ENCODE results near the gene C2.
"Not testable (repeated sequence)": the region's sequence is repeated elsewhere in the genome, so short reads cannot be mapped to it uniquely, and the experiment has no call there.

Gene C2

DNA sequence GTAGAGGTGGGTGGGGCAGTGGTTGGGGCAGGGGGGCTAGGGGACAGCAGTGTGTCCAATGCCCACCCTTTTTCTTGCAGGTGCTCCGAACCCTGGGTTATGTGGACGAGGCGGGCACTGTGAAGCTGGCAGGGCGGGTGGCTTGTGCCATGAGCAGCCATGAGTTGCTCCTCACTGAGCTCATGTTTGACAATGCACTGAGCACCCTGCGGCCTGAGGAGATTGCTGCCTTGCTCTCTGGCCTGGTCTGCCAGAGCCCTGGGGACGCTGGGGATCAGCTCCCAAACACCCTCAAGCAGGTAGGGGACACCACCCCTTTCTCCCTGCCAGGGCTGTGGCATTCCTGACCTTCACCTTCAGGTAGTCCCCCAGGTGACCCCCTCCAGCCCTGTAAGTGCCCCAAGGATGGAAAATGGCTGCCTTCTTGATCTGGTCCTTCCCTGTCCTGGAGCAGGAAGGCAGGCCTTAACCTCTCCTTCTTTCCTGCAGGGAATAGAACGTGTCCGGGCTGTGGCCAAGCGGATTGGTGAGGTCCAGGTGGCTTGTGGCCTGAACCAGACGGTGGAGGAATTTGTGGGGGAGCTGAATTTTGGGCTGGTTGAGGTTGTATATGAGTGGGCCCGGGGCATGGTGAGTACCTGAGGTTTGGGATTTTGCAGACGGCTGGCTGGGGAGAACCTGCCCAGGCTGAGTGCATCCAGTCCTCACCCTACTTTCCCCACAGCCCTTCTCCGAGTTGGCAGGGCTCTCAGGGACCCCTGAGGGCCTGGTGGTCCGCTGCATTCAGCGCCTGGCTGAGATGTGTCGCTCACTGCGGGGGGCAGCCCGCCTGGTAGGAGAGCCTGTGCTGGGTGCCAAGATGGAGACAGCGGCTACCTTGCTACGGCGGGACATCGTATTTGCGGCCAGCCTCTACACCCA lies 41.5 kb downstream of the C2 start:
- H3K4me3 ChIP-seq (ENCODE audit: low read depth, low read length), result peak overlapping the region; percentile 89; the same call in 1 of the 2 replicates
- H3K27me3 ChIP-seq (ENCODE audit: insufficient read depth, low read length), result no peaks in the 10 kb centered on the region
- peak overlapping the region; percentile 24 for H3K27ac ChIP-seq (ENCODE audit: low read depth, low read length)
- H2AFZ ChIP-seq (ENCODE audit: low read length, unreplicated experiment), result no peak overlapping the region
- no peaks in the 10 kb centered on the region for H3K36me3 ChIP-seq (ENCODE audit: insufficient read depth, low read length)
- peaks cover 27% of the 10 kb centered on the region for H3K79me2 ChIP-seq (ENCODE audit: control insufficient read depth, insufficient read depth, low read length, unreplicated experiment)
- peaks cover 27% of the 10 kb centered on the region for H3K4me1 ChIP-seq (ENCODE audit: control insufficient read depth, insufficient read depth, low read length, unreplicated experiment)

DNA sequence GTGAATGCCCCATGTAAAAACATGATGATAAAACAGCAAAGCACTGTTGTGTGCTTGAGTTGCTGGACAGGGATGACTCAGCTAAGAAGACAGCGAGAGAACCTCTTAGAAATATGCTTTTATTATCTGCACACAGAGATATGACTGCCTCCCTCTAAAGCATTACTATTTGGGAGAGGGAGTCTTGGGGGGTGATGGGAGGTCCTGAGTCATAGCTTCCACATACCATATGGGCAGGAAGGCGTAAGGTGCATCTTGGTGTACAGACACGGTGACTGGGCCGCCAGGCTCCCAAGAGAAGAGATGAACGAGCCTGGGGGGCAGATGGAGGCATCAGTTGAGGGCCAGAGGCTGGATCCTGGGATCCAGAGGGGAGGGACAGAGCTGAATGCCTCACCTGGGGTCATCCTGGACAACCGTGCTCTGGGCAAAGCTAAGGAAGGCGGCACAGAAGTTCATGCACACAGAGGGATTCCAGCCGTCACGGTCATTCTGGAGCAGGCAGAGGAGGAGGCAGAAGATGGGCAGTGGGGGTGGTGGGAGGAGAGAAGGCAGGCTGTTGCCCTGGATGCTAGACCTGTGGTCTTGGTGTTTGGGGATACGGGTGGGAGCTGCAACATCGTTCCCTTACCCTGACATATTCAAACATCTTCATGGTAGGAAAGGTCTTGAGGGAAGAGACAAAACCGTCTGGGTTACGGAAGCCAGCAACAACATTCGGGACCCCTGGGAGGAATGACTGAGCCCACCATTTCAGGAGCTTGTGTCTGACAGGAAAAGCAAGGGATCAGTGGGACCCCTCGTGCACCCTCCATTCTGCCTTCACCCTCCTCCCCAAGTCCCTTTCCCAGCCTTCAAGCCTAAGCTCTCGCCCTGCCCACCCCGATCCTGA lies 42.4 kb downstream of the C2 start:
- Histone ChIP-seq H3K4me3 (ENCODE audit: low read depth, low read length) (peak overlapping the region; percentile 89), H2AFZ (ENCODE audit: low read length, unreplicated experiment) (no peak overlapping the region), H3K27me3 (ENCODE audit: insufficient read depth, low read length) (no peaks in the 10 kb centered on the region), H3K36me3 (ENCODE audit: insufficient read depth, low read length) (no peaks in the 10 kb centered on the region), H3K79me2 (ENCODE audit: control insufficient read depth, insufficient read depth, low read length, unreplicated experiment) (peaks cover 27% of the 10 kb centered on the region), H3K4me1 (ENCODE audit: control insufficient read depth, insufficient read depth, low read length, unreplicated experiment) (peaks cover 27% of the 10 kb centered on the region), H3K27ac (ENCODE audit: low read depth, low read length) (peak overlapping the region; percentile 90)

DNA sequence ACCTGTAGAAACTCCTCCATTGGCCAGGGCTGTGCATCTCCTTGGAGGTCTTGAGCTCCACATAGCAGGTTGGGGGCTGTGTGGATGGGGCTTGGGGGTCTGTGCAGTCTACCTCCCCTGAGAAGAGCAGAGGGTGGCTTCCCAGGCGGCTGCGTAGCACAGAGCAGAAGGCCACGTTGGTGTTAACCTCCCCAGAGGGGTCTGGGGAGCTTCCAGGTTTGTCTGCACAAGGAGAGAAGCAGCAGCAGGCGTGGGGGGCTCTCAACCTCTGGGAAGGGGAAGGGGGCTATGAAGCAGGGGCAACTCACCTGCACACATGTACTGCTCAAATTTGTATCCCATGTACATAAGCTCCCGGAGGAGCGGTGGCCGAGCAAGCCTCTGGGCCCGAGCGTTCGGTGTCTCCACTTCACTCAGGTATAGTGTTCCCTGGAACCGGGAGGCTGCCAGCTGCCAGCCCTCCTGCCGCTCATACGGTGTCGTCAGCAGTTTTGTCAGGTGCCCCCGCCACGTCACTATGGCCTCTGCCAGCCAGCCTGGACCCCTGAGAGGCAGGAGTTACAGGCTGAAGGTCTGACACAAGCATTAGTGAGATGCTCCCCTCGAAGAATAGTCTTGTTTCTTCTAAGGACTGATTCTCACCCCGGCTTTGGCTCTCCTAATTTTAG lies 43.2 kb downstream of the C2 start:
- H3K27me3 ChIP-seq (ENCODE audit: insufficient read depth, low read length), result no peaks in the 10 kb centered on the region
- H3K4me1 ChIP-seq (ENCODE audit: control insufficient read depth, insufficient read depth, low read length, unreplicated experiment), result peaks cover 27% of the 10 kb centered on the region
- H2AFZ ChIP-seq (ENCODE audit: low read length, unreplicated experiment), result no peak overlapping the region
- peaks cover 27% of the 10 kb centered on the region for H3K79me2 ChIP-seq (ENCODE audit: control insufficient read depth, insufficient read depth, low read length, unreplicated experiment)
- H3K36me3 ChIP-seq (ENCODE audit: insufficient read depth, low read length), result no peaks in the 10 kb centered on the region
- H3K4me3 ChIP-seq (ENCODE audit: low read depth, low read length), result peak overlapping the region; percentile 89
- peak overlapping the region; percentile 90 for H3K27ac ChIP-seq (ENCODE audit: low read depth, low read length)

DNA sequence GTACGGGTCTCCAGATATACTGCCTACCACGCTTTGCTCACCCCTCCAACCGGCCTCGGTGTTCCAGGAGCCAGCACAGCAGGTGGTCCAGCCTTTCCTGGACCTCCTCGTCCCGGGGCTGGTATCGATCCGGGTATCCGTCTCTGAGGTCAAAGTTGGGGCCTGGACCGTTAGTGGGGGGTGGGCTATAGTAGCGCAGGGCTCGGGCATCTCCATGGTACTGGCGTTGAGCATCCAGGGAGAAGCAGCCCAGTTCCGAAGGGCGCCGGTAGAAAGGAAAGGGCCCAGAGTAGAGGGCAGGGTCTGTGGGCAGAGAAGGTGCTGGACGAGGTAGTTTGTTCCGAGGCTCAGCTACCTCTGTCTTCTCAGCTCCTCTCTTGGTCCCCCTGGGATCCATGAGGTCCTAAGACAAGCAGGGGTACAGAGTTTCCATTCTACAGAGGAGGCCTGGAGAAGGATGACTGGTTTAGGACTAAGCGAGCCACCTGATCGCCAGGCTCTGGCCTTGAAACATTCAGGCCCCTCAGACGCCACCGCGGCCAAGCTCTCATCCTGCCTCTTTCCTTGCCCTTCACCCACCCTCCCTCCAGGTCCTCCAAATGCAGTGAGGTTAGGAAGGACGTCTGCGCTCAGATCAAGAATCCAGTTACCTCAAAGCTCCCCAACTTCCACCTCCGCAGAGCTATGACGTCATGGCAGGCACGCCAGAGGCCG lies 43.9 kb downstream of the C2 start:
- no peaks in the 10 kb centered on the region for H3K27me3 ChIP-seq (ENCODE audit: insufficient read depth, low read length)
- no peaks in the 10 kb centered on the region for H3K36me3 ChIP-seq (ENCODE audit: insufficient read depth, low read length)
- peaks cover 27% of the 10 kb centered on the region for H3K4me1 ChIP-seq (ENCODE audit: control insufficient read depth, insufficient read depth, low read length, unreplicated experiment)
- H2AFZ ChIP-seq (ENCODE audit: low read length, unreplicated experiment), result peak overlapping the region; percentile 47
- peaks cover 27% of the 10 kb centered on the region for H3K79me2 ChIP-seq (ENCODE audit: control insufficient read depth, insufficient read depth, low read length, unreplicated experiment)
- H3K4me3 ChIP-seq (ENCODE audit: low read depth, low read length), result peak overlapping the region; percentile 89
- H3K27ac ChIP-seq (ENCODE audit: low read depth, low read length), result peak overlapping the region; percentile 90

DNA sequence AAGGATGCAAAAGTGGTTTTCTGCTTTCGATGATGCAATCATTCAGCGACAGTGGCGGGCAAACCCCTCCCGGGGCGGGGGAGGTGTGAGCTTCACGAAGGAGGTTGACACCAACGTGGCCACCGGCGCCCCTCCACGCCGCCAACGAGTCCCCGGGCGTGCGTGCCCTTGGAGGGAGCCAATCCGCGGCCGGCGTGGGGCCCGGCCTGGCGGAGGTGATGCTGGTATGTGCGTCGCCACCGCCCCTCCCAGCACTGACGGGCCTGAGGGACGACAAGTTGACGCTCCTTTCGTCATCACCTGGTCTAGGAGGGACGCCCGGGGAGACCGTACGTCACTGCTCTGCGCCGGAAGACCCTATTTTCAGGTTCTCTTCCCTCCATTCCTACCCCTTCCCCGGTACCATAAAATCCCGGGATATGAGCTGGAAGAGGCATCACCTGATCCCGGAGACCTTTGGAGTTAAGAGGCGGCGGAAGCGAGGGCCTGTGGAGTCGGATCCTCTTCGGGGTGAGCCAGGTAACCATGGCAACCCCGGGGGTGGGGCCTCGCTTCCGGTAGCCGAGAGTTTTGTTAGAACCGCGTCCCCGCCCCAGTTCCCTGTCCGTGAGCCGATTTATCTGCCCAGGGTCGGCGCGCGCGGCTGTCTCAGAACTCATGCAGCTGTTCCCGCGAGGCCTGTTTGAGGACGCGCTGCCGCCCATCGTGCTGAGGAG lies 44.6 kb downstream of the C2 start, which contains the start of gene DXO:
Gene DXO, minus strand, starts transcription at position 146 of the 716 bp plus-strand sequence. CDS start 463 bp downstream, outside the sequence.
- no peaks in the 10 kb centered on the region for H3K36me3 ChIP-seq (ENCODE audit: insufficient read depth, low read length)
- peaks cover 27% of the 10 kb centered on the region for H3K4me1 ChIP-seq (ENCODE audit: control insufficient read depth, insufficient read depth, low read length, unreplicated experiment)
- peak within 1 kb of the TSS; percentile 47 for H2AFZ ChIP-seq (ENCODE audit: low read length, unreplicated experiment)
- peak within 1 kb of the TSS; percentile 90 for H3K27ac ChIP-seq (ENCODE audit: low read depth, low read length)
- H3K4me3 ChIP-seq (ENCODE audit: low read depth, low read length), result peak within 1 kb of the TSS; percentile 89
- no peaks in the 10 kb centered on the region for H3K27me3 ChIP-seq (ENCODE audit: insufficient read depth, low read length)
- peaks cover 27% of the 10 kb centered on the region for H3K79me2 ChIP-seq (ENCODE audit: control insufficient read depth, insufficient read depth, low read length, unreplicated experiment)

DNA sequence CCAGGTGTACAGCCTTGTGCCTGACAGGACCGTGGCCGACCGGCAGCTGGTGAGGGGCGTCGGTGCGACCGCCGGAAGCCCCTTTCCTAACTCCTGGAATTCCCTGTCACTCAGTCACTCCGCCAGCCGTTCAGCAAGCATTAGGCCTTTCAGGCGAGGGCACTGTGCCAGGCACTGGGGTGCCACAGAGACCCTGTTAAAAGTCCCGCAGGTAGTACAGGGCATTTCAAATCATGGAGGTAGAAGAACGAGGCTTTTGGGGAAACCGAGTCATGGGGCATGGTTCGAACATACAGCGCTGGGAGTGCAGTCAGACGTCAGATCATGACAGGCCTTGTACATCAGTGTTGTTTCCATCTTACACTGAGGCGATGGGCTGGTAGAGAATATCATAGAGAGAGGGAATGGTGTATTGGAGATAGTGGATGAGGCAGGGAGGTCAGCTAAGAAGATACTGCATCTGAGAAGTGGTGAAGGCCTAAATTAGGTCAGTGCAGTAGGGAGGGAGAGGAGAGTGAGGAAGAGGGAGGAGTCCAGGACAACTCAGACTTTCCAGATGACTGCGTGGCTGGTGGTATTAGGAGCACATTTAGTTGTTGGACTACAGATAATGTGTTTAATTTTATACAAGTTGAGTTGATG lies 45.3 kb downstream of the C2 start:
- Histone ChIP-seq H2AFZ (ENCODE audit: low read length, unreplicated experiment) (peak overlapping the region; percentile 4), H3K4me3 (ENCODE audit: low read depth, low read length) (peak overlapping the region; percentile 89), H3K36me3 (ENCODE audit: insufficient read depth, low read length) (no peaks in the 10 kb centered on the region), H3K27me3 (ENCODE audit: insufficient read depth, low read length) (no peaks in the 10 kb centered on the region), H3K79me2 (ENCODE audit: control insufficient read depth, insufficient read depth, low read length, unreplicated experiment) (peaks cover 27% of the 10 kb centered on the region), H3K27ac (ENCODE audit: low read depth, low read length) (peak overlapping the region; percentile 90), H3K4me1 (ENCODE audit: control insufficient read depth, insufficient read depth, low read length, unreplicated experiment) (peaks cover 27% of the 10 kb centered on the region)

DNA sequence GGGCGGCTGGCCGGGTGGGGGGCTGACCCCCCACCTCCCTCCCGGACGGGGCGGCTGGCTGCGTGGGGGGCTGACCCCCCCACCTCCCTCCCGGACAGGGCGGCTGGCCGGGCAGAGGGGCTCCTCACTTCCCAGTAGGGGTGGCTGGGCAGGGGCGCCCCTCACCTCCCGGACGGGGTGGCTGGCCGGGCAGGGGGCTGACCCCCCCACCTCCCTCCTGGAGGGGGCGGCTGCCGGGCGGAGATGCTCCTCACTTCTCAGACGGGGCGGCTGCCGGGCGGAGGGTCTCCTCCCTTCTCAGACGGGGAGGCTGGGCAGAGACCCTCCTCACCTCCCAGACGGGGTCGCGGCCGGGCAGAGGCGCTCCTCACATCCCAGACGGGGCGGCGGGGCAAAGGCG lies 48.5 kb downstream of the C2 start:
- not testable (repeated sequence) for H3K4me3 ChIP-seq (ENCODE audit: low read depth, low read length); H3K27ac ChIP-seq (ENCODE audit: low read depth, low read length); H3K36me3 ChIP-seq (ENCODE audit: insufficient read depth, low read length); H3K27me3 ChIP-seq (ENCODE audit: insufficient read depth, low read length); H2AFZ ChIP-seq (ENCODE audit: low read length, unreplicated experiment)
- peaks cover 11% of the 10 kb centered on the region for H3K4me1 ChIP-seq (ENCODE audit: control insufficient read depth, insufficient read depth, low read length, unreplicated experiment)
- H3K79me2 ChIP-seq (ENCODE audit: control insufficient read depth, insufficient read depth, low read length, unreplicated experiment), result peaks cover 19% of the 10 kb centered on the region

DNA sequence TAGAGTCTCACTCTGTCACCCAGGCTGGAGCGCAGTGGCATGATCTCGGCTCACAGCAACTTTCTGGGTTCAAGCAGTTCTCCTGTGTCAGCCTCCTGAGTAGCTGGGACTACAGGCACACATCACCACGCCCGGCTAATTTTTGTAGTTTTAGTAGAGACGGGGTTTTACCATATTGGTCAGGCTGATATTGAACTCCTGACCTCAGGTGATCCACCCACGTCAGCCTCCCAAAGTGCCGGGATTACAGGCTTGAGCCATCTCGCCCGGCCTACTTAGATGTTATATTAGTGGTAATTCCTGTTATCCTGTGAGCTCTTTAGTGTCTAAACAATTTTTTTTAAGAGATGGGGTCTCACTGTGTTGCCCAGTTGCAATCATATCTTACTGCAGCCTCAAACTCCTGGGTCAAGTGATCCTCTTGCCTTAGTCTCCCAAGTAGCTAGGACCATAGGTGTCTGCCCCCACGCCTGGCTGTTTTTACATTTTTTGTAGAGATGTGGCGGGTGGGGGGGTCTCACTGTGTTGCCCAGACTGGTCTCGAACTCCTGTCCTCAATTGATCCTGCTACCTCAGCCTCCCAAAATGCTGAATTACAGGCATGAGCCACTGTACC lies 50.4 kb downstream of the C2 start:
- no peak overlapping the region for H2AFZ ChIP-seq (ENCODE audit: low read length, unreplicated experiment)
- H3K4me1 ChIP-seq (ENCODE audit: control insufficient read depth, insufficient read depth, low read length, unreplicated experiment), result peaks cover 10% of the 10 kb centered on the region
- H3K36me3 ChIP-seq (ENCODE audit: insufficient read depth, low read length), result no peaks in the 10 kb centered on the region
- H3K79me2 ChIP-seq (ENCODE audit: control insufficient read depth, insufficient read depth, low read length, unreplicated experiment), result peaks cover 9% of the 10 kb centered on the region
- no peaks in the 10 kb centered on the region for H3K27me3 ChIP-seq (ENCODE audit: insufficient read depth, low read length)
- H3K27ac ChIP-seq (ENCODE audit: low read depth, low read length), result no peak overlapping the region
- no peak overlapping the region for H3K4me3 ChIP-seq (ENCODE audit: low read depth, low read length)

DNA sequence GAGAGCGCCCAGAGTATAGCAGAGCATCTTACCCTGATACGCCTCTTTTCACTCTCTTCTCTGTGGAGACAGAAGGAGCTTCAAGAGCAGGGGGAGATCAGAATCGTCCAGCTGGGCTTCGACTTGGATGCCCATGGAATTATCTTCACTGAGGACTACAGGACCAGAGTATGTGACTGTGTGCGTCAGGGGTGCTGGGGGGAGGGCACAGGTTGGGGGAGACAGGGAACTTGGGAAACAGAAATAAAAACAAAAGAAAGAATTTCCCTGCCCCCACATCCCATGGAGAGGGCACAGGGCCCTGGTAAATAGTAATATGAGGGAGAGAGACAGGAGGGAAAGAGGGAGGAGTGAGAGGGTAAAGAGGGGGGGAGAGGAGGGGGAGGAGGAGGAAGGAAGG lies 51.3 kb downstream of the C2 start:
- Histone ChIP-seq H3K4me3 (ENCODE audit: low read depth, low read length) (no peak overlapping the region), H3K79me2 (ENCODE audit: control insufficient read depth, insufficient read depth, low read length, unreplicated experiment) (no peaks in the 10 kb centered on the region), H3K27me3 (ENCODE audit: insufficient read depth, low read length) (no peaks in the 10 kb centered on the region), H3K36me3 (ENCODE audit: insufficient read depth, low read length) (no peaks in the 10 kb centered on the region), H3K4me1 (ENCODE audit: control insufficient read depth, insufficient read depth, low read length, unreplicated experiment) (peaks cover 1% of the 10 kb centered on the region), H3K27ac (ENCODE audit: low read depth, low read length) (no peak overlapping the region), H2AFZ (ENCODE audit: low read length, unreplicated experiment) (no peak overlapping the region)

All from ACC112 (cell line).